HG03457 (cell line): ENCODE measurements around the gene MAML2.

Experiments
- ATAC-seq: cut with Tn5 transposase; IDR thresholded peaks from one replicate; pipeline ENCODE4 v1.9.1; 2021; ENCODE audit warnings: moderate number of reproducible peaks; ENCODE audit not compliant: unreplicated experiment

MAML2 gene

DNA sequence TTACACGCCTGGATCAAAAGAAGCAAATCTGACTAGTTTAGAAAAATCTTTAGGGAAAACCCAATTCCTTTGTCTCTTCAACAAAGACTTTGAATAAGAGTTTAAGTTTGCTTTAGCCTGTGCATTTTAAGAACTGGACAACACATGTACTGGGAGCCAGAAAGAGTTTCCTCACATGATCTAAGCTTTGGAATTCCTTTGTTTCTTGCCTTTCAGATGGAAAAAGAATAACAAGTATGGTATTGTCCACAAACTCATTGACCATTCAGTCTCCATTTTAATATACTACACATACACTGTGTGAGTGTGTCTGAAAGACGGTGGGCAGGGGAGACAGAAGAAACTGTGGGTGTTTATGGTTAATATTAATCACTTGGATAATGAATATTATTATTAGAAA is 205.6 kb downstream of the MAML2 start:
- no peak for ATAC-seq

DNA sequence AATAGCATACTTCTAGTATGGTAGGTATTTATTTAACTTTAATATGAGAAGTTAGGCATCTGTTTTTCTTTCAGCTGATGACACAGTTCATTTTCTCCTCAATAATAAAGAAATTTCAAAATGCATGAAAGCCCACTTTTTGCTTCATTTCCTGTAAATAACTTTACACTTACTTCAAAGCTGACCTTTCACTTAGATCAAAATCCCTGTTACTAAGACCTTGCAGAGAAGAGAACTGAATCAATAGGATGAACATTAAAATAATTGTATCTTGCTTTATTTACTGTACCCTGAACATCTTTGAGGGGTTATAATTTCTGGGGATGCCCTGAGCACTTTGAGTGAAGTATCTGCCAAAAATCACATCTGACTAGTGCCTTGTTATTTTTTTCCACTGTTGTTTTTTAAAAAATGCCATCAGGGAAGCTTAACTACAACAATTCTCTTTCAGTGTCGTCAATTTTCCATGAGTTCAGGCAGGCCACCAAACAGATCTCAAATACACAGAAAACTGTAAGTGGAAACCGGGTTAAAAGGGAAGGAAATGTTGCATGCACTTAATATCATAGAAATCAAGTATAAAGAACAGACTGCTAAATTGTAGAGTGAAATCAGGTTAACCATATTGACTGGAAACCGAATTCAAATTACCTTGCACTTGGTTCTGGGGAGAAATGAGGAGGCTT is 206.2 kb downstream of the MAML2 start:
- ATAC-seq: no peak

DNA sequence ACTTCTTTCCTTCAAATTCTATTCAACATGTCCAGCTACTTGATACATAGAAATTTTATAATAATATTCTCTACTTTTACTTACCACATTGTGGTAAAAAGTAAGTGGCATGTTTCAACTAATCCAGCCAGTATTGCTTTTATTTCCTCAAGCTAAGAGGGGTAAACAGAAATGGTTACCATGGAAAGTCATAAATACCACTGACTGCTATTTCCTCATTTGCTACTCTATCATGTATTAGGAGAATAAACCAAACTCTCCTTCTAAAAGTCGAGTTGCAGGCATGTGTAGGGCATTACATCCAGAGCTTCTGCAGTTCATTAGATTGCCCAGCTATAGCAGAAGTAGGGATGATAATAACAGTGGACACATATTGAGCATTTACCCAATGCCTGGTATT is 208.4 kb downstream of the MAML2 start:
- no peak for ATAC-seq

DNA sequence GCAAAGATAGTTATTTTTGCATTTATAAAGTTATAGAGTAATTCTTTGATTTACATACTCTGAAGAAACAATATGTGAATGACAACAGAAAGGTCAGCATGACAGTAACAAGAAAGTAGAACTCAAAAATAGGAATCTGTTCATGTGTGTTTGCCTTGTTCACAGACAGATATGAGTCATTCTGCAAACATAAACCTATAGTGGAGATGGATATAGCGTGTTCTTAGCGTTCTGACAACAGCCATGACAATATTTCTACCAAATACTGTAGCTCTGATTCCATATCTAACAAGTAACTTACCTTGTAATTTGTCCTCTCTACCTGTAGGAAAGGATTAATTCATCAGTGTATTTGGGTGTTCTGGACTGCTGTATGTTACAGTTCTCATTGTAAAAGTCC is 210.6 kb downstream of the MAML2 start:
- no peak for ATAC-seq

DNA sequence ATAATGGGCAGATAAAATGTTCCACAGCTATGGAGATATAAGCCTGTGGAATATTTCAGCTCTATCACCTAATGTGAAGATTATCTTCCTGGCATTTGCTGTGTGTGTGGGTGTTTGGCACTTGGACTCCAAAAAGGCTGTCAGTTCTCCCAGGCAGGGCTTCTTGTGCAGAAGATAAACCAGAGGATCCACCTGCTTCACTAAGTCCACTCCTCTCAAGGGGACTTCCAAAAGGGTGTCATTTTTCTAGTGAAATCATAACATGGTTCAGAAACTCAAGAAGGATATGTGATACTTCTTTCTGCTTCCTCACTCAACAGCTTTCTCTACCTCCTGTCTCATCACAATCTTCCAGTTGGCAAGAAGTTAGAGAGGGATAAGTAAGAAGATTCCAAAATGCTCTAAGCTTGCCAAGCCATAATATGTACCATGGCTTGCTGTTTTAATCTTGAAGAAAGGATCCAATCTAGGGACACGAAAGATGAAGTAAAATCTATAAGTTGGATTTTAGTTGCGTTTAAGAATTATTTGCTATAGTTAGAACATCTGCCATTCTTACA is 212.9 kb downstream of the MAML2 start:
- no peak for ATAC-seq

DNA sequence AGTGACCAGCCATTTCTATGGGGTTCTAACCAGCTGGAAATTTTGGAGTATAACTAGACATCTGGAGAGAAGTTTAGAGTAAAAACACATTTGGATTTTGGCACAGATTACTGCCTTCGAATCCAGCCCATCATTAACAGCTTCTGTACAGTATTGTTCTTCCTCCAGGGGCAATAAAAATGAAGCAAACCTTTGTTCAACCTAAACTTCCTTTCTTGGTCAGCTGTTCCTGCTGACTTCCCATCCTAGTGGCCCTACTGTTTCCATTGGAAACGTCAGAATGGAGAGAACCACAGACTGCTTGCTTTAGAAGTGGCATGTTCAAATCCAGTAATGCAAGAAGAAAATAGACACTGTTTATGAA is 215.4 kb downstream of the MAML2 start:
- no peak for ATAC-seq

DNA sequence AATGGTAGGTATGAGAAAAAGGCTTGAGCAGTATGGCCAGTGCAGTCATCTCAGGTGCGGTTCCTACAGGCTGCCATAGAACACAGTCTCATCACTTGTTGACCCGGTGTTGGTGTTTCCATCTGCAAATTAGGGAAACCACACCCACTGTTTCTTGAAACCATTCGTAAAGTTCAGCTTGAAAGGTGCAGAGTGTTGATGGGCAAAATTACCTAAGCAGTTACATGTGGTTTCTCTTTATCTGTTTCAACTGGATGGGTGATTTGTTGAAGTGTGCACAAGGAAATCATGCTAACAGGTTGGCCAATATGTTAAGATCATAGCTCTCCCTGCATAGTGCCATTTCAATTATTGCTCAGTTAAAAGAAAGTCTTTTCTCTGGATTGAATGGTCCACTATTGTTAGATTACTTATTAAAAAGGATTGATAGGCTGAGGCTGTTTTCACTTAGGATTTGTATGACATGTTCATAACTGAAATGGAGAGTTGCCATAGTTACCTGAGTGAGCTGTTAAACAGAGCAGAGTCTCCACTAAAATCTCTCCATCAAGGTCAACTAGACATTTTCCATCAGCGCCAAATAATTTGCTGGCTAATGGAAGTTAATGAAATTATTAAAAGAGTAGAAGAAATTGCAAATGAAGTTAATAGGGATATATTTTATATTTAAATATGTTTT is 215.9 kb downstream of the MAML2 start:
- no peak for ATAC-seq

DNA sequence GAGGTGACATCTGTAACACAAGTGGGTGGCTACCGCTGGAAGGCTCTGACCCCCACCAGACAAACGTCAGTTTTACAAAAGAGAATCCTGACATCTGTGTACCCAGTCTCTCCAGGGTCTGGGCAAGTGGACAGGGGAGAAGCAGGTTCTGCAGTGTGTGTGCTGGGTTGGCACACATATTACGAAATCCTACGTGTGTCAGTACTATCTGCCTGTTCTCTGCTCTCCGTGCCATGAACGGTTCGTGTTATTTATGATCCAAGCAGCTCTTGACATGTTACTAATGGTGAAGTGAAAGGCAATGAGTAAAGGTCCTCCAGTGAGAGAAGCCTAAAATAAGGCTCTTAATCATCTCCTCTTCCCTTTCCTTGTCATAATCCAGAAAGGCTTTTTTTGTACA is 217.6 kb downstream of the MAML2 start:
- ATAC-seq: no peak

DNA sequence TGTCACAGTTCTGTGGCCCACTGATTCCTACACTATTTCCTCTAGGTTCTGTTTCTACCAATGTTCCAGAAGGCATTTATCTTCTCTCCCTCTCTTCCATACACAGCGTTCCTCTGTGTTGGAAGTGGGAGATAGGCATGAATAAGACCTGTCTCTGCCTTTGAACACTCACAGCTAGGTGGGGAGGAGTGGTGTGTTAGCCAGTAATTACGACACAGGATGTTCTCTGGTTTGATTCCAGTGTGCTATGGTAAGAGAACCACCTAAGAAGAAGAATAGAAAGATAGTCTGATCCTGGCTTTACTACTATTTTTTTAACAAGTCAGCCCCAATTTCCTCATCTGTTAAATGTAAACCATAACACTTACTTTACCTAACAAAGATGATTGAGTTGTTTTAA is 218.8 kb downstream of the MAML2 start:
- ATAC-seq: no peak

DNA sequence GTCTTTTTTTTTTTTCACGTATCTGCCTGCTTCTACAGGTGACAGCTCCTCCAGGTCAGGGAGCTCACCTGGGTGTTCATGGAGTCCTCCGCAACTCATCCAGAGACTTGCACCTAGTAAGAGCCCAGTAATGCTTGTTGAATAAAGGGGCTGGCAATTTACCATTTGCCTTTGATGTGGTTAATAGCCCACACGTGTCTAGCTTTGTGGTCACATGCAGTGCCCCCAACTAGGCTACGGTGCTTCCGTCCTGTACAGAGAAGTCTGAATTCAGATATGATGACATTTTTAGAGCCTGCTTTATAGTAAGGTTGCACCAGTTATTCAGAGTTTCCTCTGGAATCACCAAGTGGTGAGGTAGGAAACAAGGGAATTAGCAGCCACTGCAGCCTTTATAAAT is 219.7 kb downstream of the MAML2 start:
- ATAC-seq: no peak

DNA sequence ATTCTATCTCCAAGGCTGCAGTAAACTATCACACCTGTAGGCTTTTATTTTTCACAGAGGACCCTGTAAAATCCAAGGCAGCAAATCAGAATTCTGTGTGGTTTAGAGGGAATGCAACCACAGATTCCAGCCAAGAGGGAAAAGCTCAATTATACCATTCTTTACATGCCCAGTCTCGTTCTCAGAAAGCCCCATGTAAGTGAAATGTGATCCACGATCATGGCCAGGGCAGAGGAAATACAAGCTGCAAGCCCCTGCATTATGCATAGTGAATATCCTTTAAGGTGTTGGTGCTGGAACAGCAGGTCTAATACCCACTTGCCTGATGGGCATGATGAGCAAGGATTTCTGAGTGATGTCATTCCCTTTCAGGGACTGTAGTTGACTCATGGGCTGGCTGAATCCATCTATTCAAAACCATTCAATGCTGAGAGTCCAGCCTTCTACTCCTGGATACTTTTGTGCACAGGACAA is 220.4 kb downstream of the MAML2 start:
- ATAC-seq: no peak

DNA sequence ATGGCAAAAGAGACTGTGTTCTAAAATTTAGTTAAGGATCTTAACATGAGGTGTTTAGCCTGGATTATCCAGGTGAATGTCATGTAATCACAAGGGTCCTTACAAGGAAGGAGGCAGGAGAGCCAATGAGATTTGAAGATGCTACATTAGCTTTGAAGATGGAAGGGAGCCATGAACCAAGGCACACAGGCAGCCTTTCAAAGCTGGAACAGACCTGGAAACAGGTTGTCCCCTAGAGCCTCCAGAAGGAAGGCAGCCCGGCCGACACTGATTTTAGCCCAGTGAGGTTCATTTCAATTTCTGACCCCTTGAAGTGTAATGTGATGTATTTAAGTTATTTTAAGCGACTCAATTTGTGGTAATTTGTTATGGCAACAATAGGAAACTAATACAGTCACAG is 223.8 kb downstream of the MAML2 start:
- ATAC-seq: no peak

DNA sequence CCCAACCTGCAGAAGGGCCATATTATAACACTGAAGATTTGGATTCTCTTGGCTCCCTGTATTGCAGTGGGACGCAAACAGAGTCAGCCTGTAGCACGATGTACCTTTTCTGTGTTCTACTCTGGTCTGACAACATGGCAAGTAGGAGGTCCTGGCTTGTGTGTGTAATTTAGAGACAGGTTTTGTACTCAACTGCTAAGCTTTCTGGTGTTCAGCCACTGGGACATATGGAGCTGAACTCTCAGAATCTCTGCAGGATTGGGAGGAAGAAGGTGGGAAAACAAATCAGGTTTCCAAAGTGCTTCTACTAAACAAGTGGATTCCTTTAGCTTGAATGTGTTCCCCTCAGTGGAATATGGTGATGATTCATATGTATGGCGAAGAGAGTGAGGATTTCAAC is 226.6 kb downstream of the MAML2 start:
- ATAC-seq: no peak

DNA sequence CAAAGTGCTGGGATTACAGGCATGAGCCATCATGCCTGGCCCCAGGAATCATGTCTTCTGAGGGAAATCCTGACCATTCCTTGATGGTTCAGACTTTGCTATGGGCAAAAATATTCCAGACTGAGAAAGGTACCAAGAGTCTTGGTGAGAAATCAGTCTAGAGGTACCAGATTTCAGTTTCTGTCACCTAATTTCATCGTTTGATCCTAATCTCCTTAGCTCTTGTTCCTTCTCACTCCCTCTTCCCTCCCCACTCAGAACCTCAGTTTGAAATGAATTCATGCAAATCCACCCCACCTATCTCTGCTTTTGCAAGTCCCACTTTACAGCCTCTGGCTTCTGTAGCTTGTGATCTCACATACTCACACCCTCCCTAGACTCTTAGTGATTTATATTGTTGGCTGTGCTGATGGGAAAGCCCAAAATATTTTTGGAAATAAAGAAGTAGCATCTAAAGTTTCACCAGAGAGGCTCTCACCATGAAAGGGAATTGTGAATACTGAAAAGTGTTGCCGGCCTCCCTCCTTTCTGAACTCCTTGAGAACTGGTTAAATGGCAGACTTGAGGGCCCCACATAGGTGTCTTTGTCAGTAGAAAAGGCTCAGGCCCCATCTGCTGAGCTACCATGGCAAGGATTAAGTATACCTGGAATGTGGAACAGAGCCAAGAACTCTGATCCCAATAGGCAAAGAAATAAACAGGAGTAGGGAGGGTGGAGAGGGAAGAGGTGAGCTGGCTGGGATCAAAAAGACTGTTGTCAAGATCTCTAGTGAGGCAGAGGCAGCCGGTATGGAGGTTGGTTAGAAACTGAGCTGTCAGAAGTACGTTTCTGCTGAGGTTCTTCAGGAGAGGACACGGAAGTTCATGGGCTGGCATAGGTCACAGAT is 228.6 kb downstream of the MAML2 start:
- no peak for ATAC-seq

DNA sequence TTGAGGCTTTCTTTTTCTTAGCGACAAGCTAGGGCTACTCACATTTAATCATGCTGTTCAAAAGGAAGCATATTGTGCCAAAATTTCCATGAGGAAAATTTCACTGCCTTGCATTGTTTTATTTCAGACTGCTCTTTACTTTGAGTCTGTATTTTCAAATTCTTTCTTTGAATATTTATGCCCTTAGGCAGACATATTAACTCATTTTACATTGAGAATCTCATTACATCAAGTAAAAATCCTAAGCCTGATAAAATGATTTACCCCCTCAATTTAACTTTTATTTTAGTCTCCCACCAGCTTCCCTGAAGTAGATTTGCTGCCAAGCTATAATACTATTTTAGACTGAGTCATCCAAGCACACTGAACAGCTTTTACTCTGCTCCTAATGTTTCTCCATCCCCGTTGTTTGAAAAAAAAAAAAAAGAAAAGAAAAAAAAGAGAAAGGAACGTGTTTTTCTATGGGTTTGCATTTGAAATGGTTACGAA is 229.8 kb downstream of the MAML2 start:
- no peak for ATAC-seq

DNA sequence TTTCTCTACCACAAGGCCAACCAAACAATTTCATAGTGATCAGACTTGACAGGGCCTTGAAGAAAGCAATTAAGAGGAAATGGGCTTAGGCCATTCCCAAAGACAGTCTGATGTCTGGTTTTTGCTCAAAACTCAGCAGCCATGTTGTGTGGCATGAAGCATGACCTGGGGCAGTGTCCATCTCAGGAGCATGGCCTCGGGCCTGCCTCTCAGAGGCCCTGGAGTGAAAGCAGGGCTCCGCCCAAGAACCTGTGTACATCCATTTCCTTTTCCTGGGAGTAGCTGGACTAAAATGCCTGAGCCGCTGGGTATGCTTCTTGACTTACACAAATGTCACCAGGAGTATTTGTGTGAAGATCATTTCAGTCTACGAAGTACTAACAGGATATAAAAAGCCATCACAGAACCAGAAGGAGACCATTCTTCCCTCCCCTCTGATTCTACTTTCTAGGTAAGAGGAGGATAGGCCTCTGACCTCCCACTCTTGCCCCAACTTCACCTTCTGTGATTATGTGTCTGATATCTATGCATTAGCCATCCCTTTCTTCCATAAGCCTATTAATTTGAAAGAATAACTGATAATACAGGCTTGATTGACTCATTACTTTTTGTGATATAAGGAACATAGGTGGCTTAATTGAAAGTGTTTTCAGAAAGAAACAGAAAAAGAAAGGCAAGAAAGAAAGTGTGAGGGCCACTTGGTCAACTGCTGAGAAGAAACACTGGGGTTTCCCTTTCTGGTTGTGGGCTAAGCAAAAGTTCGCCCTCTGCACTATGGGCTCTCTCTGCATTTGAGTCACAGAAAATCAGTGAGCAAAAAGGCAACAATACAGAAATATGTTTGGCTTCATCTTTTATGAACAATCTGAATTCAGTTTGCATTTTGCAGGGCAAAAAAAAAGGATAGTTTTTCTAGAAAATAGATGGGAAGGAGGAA is 230.5 kb downstream of the MAML2 start:
- peak; percentile 93 for ATAC-seq

DNA sequence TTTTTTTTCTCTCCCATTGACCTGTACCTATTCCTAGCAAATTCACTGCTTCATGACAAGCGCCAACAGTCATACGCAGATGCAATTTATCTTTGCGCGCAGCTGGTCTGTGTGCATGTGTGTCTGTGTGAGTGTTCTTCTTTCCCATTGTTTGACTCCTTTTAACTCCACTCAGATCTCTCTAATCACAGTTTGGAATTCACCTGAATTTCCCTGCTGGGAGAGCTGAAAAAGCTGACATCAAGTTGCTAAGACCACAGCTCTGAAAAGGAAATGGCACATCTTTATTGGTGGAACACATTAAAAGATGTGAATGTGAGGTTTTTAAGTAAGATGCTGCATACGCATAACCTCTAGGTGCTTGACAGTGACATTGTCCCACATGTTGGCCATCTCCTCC is 231.7 kb downstream of the MAML2 start:
- no peak for ATAC-seq

DNA sequence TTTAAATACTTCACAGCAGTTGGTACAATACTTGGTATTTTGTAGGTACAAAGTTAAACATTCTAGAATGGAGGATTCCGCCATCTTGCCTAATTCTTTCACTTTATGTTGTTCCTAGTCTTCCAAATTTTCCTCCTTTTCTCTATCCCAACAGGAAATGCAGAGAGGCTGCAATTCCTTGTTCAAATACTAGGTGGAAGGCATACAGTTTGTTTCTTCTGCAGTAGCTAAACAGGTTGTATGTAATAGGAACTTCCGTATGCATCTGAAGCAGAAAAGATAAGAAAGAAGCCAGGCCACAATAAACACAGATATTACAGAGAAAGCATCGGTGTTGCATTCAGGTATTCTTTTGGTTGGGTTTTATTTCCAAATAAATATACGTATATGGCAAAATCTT is 232.7 kb downstream of the MAML2 start:
- no peak for ATAC-seq

DNA sequence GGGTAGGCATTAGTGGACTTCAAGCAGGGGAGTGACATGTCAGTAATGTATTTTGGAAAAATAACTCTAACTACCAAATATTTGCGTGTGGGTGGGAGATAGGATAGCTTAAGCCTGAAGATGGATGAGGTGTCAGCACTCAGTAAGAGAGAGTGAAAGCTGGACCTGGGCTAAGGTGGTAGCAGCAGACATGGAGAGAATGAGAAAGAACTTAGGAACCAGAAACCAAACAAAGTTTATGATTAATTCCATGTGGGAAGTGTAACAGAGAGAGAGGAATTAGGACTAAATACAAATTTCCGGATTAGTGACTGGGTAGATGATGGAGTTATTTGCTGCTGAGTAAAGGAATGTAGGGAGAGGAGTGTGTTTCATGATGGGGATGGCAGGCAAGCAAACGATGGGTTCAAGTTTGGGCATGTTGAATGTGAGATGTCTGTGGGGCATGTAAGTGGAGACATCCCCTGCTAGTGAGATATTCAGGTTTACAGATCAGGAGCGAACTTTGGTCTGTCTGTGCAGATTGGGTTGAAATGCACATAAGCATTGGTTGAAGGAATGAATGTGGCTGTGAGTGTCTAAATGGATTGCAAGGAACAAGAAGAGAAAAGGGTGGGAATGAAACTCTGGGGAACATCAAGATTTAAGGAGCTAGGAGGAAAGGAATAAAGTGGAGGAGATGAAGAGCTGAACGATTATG is 233.5 kb downstream of the MAML2 start:
- no peak for ATAC-seq
